ENCODE data around the gene CYP11A1. TPM values are rescaled to one million over a fixed set of nuclear protein-coding genes. Genes with fewer than 3 reads are reported as not detected.

CYP11A1 gene
- total and polyA plus RNA-seq, 3 donors from 2014 or later, result 74.3 to 76.4 (median 76.2) TPM

DNA sequence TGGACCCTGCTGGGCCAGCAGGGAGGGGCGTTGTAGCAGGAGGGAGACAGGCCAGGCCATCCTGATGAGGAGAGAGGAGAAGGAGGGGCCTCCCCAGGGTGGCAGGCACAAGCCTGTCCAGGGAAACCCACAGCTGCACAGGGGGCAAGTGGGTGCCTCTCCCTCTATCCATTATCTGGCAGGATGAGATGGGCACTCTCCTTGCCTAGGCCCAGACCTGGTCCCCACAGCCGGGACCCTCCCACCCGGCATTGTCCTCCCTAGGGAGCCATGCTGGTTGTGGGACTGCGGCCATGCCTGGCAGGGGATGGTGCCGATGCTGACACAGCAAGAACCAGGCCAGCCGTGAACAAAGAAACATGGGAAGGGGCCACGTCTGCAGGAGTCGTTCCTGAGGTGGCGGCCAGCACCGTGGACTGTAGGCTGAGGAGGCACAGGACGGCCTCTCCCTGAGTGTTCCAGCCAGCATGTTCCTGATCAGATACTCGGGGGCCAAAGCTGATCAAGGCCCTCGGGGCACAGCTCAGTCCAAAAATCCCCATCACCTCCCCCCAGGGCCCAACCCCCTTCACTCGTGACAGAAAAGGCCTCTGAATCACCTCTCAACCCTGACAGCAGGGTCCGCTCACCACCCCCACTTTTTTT is 19.2 kb upstream of the CYP11A1 start:
- Histone ChIP-seq H3K36me3 (ENCODE audit: low read depth, missing control alignments) (no peaks in the 10 kb centered on the region), H3K9me3 (no peaks in the 10 kb centered on the region), H3K4me1 (peaks cover 25% of the 10 kb centered on the region), H3K4me3 (no peak overlapping the region), H3K27me3 (no peaks in the 10 kb centered on the region), H3K27ac (peak overlapping the region in 1 of 2 donors; percentile 28)
- DNase-seq, result no peak
- TF ChIP-seq POLR2A (IDR thresholded peaks at IDR 0.05), result no peak
- TF ChIP-seq, protein P1, sequence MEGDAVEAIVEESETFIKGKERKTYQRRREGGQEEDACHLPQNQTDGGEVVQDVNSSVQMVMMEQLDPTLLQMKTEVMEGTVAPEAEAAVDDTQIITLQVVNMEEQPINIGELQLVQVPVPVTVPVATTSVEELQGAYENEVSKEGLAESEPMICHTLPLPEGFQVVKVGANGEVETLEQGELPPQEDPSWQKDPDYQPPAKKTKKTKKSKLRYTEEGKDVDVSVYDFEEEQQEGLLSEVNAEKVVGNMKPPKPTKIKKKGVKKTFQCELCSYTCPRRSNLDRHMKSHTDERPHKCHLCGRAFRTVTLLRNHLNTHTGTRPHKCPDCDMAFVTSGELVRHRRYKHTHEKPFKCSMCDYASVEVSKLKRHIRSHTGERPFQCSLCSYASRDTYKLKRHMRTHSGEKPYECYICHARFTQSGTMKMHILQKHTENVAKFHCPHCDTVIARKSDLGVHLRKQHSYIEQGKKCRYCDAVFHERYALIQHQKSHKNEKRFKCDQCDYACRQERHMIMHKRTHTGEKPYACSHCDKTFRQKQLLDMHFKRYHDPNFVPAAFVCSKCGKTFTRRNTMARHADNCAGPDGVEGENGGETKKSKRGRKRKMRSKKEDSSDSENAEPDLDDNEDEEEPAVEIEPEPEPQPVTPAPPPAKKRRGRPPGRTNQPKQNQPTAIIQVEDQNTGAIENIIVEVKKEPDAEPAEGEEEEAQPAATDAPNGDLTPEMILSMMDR (IDR thresholded peaks at IDR 0.05), result no peak
- 43 to 81% methylated on average over 9 to 15 of the region's 15 CpGs for WGBS, 2 donors
- intact Hi-C loops (cut with DNase I; ENCODE audit: low total_unique reads), result no loop called here

DNA sequence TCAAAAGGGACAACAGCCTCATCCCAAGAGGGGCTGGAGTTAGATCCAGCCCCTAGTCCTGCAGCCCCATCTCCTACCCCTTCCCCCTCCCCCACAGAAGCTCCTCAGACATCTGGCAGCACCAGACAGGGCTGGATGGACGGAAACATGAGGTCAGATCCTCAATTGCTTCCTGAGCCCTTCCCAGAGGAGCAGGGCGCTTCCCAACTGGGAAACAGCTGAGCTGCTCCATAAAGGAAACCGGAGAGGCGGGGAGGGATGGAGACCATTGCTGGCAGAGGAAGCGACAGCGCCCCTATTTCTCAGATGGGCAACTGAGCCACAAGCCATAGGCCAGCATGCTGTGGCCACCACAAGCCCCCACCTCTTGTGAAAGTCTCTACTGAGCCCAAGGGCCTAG is 18.3 kb upstream of the CYP11A1 start:
- intact Hi-C loops (cut with DNase I; ENCODE audit: low total_unique reads), result no loop called here
- 72 to 83% methylated on average over 6 of the region's 6 CpGs for WGBS, 2 donors
- Histone ChIP-seq H3K27me3 (no peaks in the 10 kb centered on the region), H3K4me1 (peaks cover 25% of the 10 kb centered on the region), H3K36me3 (ENCODE audit: low read depth, missing control alignments) (no peaks in the 10 kb centered on the region), H3K9me3 (no peaks in the 10 kb centered on the region), H3K4me3 (no peak overlapping the region), H3K27ac (no peak overlapping the region)
- TF ChIP-seq POLR2A (IDR thresholded peaks at IDR 0.05), result no peak
- TF ChIP-seq, protein P1 (IDR thresholded peaks at IDR 0.05), result no peak
- DNase-seq, result no peak

DNA sequence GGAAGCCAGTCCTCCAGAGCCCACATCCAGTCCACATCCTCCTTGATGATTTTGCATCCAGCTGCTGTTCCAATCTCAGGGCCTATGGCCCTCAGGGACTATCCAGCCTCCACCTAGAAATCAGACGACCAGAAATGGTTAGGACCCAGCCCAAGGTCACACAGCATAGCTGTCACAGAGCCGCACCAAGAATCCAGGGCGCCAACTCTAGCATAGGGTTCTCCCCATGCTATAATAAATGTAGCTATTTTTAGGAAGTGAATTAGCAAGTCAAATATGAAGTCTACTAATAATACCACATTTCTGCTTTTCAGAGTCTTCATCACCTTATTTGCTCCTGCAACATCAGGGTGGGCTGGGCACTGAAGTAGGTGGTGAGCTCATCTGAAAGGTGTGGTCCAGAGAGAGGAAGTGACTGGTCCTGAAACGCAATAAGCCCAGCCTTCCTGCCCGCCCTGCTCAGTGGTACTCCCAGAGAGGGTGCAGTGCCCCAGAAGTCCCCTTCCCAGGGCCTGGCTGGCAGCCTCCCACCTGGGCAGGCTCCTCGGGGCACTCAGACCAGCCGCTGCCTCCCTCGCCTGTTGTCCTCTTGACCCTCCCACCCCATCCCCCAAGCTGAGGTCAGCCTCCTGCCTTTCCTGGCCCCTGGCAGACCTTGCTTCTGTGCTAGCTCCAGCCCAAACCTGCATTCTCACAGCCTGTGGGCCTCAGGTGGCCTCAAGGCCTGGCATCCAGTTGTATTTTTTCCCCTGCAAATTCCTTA is 17.6 kb upstream of the CYP11A1 start:
- WGBS, 2 donors, result 54 to 65% methylated on average over 8 of the region's 8 CpGs
- no peak overlapping the region for H3K27ac ChIP-seq
- TF ChIP-seq, protein P1 (IDR thresholded peaks at IDR 0.05), result no peak
- TF ChIP-seq POLR2A (IDR thresholded peaks at IDR 0.05), result no peak
- intact Hi-C loops (cut with DNase I; ENCODE audit: low total_unique reads), result loop anchor here (5.0 kb wide), 1 partner anchor 52 kb away; no protein-coding TSS in a partner anchor
- H3K36me3 ChIP-seq (ENCODE audit: low read depth, missing control alignments), result no peaks in the 10 kb centered on the region
- peaks cover 25% of the 10 kb centered on the region for H3K4me1 ChIP-seq
- H3K4me3 ChIP-seq, result no peak overlapping the region
- DNase-seq, result no peak
- no peaks in the 10 kb centered on the region for H3K27me3 ChIP-seq
- H3K9me3 ChIP-seq, result no peaks in the 10 kb centered on the region

DNA sequence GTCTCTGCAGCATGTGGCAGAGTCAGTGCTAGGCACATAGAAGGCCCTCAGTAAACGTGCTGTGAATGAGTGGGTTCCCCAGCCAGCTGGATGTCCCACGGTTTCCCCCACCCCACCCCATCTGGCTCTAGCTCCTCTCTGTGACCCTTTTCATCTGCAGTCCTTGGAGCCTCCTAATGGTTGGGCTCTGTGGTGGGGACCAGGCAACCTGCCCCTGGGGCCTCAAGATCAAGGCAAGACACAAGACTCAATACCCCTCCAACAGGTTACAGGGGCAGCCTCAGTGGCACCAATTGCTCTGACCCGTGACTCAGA is 17.1 kb upstream of the CYP11A1 start:
- no peak for TF ChIP-seq POLR2A (IDR thresholded peaks at IDR 0.05)
- intact Hi-C loops (cut with DNase I; ENCODE audit: low total_unique reads), result loop anchor here (5.0 kb wide), 1 partner anchor 53 kb away; no protein-coding TSS in a partner anchor
- no peak overlapping the region for H3K27ac ChIP-seq
- no peak for DNase-seq
- no peaks in the 10 kb centered on the region for H3K36me3 ChIP-seq (ENCODE audit: low read depth, missing control alignments)
- no peaks in the 10 kb centered on the region for H3K27me3 ChIP-seq
- peaks cover 25% of the 10 kb centered on the region for H3K4me1 ChIP-seq
- no peak overlapping the region for H3K4me3 ChIP-seq
- no peaks in the 10 kb centered on the region for H3K9me3 ChIP-seq
- 67 to 78% methylated on average over 3 of the region's 3 CpGs for WGBS, 2 donors

DNA sequence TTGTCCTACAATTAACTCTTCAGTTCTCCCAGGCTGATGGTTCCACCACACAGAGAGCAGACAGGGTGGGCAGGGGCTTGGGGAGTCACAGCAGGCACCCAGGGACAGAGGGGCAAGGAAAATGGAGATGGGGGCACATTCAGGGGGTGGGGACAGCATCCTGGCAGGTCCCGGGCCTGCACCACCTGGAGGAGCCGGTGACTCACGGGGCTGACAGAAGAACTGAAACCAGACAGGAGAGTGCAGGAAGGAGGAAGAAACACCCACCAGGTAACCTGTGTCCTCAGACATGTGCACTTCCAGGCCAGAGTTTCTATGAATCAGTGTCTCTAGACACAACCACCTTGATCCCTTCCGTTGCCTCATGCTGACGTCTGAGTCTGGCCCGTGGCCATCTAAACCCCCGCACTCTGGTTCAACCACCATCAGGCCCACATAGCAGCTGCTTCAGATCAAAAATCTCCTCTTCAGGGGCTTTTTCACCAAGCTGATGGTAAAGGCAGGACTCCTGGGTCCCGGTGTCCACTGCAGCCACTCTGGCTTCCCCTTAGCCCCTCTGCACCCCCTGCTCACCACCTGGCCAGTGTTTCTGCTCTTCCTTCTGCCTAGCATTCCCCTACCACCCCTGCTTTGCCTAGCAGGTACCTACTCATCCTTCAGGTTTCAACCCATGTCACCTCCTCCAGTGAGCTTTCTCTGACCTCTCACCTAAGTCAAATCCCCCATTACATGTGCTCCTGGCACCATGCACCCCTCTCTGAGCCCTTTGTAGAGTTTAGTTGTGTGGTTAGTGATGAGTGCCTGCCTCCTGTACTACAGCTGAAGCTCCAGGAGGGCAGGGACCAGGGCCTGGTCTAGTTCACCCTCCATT is 16.5 kb upstream of the CYP11A1 start:
- H3K27me3 ChIP-seq, result no peaks in the 10 kb centered on the region
- WGBS, 2 donors, result 77 to 87% methylated on average over 8 of the region's 8 CpGs
- no peaks in the 10 kb centered on the region for H3K9me3 ChIP-seq
- TF ChIP-seq POLR2A (IDR thresholded peaks at IDR 0.05), result no peak
- TF ChIP-seq, protein P1 (IDR thresholded peaks at IDR 0.05), result no peak
- H3K4me3 ChIP-seq, result no peak overlapping the region
- peaks cover 25% of the 10 kb centered on the region for H3K4me1 ChIP-seq
- H3K27ac ChIP-seq, result no peak overlapping the region
- DNase-seq, result no peak
- H3K36me3 ChIP-seq (ENCODE audit: low read depth, missing control alignments), result no peaks in the 10 kb centered on the region
- intact Hi-C loops (cut with DNase I; ENCODE audit: low total_unique reads), result loop anchor here (5.0 kb wide), 1 partner anchor 53 kb away; no protein-coding TSS in a partner anchor

Measured in testis (tissue), 3 donors.